GM12878 (cell line): ENCODE results near the gene PRKAG2.

ENCODE experiments used
- NRF1 ChIP-seq: conservative IDR thresholded peaks from 2 replicates; pipeline ENCODE4 v1.6.1; 2011; ENCODE audit warnings: mild to moderate bottlenecking, low read depth, low read length, improper control_type of control experiment
- TF ChIP-seq, protein P1 (sequence below), 3 experiments: IDR thresholded peaks in 2 of 3; conservative IDR thresholded peaks in 1 of 3; 2 replicates each; pipeline ENCODE4 v1.5.1; 2011; ENCODE audit warnings: low read depth in 3 of 3, low read length in 3 of 3, mild to moderate bottlenecking in 3 of 3, control low read depth in 2 of 3, moderate library complexity in 2 of 3, inconsistent platforms in 1 of 3, mixed read lengths in 1 of 3; ENCODE audit not compliant: control insufficient read depth in 2 of 3, insufficient read depth in 1 of 3; ENCODE audit errors: extremely low read depth in 1 of 3

DNA sequence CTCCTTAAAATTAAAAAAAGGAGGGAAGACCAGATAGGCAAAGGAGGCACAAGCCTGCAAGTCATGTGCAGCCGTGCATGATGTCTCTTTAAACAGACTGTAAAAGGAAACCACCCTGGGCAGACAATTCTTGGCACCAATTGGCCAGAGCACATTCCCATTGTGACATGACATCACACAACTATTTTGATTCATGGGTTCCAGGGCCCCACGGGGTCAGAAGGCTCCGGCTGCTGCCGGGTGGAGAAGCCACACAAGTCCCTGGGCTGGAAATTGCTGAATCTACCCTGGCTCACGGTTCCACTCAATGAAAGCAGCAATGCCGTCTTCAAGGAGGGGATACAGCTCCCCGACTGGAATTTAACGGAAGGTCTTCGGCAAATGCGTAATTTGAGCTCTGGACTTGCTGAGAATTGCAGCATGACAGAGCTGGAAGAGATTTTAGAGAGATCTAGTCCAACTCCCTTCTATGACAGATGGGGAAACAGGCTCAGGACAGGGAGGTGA, 140.5 kb downstream of the PRKAG2 start:
- TF ChIP-seq, protein P1, sequence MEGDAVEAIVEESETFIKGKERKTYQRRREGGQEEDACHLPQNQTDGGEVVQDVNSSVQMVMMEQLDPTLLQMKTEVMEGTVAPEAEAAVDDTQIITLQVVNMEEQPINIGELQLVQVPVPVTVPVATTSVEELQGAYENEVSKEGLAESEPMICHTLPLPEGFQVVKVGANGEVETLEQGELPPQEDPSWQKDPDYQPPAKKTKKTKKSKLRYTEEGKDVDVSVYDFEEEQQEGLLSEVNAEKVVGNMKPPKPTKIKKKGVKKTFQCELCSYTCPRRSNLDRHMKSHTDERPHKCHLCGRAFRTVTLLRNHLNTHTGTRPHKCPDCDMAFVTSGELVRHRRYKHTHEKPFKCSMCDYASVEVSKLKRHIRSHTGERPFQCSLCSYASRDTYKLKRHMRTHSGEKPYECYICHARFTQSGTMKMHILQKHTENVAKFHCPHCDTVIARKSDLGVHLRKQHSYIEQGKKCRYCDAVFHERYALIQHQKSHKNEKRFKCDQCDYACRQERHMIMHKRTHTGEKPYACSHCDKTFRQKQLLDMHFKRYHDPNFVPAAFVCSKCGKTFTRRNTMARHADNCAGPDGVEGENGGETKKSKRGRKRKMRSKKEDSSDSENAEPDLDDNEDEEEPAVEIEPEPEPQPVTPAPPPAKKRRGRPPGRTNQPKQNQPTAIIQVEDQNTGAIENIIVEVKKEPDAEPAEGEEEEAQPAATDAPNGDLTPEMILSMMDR (IDR thresholded peaks at IDR 0.05 in 2 of 3, conservative IDR thresholded peaks at IDR 0.05 in 1 of 3; ENCODE audit: control insufficient read depth in 2 of 3, extremely low read depth in 1 of 3, insufficient read depth in 1 of 3, low read depth in 3 of 3, low read length in 3 of 3): no peak
- TF ChIP-seq NRF1: no peak
